Mammary epithelial cell (primary cell): ENCODE results near the gene BNC1.

Source experiments
- EZH2 ChIP-seq: IDR thresholded peaks from 2 replicates; pipeline ENCODE4 v1.6.1; 2012; ENCODE audit warnings: low read length, inconsistent platforms, borderline replicate concordance
- TF ChIP-seq, protein P1 (sequence below), 2 donors: IDR thresholded peaks in 1 of 2; conservative IDR thresholded peaks in 1 of 2; 2 replicates each; pipeline ENCODE4 v1.5.1; 2011 to 2012; ENCODE audit warnings: inconsistent platforms in 2 of 2, low read length in 2 of 2, mild to moderate bottlenecking in 2 of 2, control low read depth in 1 of 2, low read depth in 1 of 2; ENCODE audit not compliant: insufficient read depth in 1 of 2; ENCODE audit errors: extremely low read depth in 1 of 2

DNA sequence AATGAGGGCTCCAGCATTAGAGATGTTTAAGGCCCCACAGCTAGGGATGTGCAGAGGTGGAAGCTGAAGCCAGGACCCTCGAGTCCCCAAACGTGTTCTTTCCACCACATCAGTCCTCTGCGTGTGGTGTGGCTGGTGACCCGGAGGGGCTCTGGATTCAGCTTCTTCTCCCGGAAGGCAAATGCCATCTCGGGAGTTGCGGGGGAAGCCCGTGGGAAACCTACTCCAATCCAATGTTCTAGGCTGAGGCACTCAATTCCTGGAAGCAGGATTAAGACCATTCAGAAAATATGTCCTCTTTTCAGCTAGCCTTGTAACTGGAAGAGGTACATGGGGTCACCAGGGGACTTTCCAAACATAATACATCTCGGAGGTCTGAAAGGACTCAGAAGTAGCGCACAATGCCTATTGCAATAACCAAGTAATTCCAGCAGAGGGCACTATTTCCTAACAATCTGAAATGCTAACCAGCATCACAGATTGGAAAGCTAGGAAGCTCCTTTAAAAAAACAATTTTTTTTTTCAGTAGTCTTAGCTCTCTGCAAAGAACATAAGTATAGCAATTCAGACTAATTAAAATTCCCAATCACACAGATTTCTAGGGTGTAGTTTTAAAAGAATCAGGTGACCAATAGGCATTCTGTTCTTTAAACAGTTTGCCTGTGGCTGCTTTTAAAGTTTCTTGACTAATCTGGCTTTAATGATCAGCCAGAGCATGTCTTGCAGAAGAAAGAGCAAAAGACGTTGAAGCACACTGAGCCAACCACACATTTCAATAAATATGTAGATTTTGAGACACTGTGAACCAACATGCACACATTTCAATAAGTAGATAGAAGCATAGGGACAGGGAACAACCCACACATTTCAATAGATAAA is 36.1 kb downstream of the BNC1 start:
- TF ChIP-seq, protein P1, sequence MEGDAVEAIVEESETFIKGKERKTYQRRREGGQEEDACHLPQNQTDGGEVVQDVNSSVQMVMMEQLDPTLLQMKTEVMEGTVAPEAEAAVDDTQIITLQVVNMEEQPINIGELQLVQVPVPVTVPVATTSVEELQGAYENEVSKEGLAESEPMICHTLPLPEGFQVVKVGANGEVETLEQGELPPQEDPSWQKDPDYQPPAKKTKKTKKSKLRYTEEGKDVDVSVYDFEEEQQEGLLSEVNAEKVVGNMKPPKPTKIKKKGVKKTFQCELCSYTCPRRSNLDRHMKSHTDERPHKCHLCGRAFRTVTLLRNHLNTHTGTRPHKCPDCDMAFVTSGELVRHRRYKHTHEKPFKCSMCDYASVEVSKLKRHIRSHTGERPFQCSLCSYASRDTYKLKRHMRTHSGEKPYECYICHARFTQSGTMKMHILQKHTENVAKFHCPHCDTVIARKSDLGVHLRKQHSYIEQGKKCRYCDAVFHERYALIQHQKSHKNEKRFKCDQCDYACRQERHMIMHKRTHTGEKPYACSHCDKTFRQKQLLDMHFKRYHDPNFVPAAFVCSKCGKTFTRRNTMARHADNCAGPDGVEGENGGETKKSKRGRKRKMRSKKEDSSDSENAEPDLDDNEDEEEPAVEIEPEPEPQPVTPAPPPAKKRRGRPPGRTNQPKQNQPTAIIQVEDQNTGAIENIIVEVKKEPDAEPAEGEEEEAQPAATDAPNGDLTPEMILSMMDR (conservative IDR thresholded peaks at IDR 0.05 in 1 of 2, IDR thresholded peaks at IDR 0.05 in 1 of 2; ENCODE audit: extremely low read depth in 1 of 2, insufficient read depth in 1 of 2, low read depth in 1 of 2, low read length in 2 of 2) = peak; percentile 81 to 87
- TF ChIP-seq EZH2 = no peak
